ENCODE results near the gene MLC1.

Gene MLC1

GRCh38 chr22:50053861-50054260 is 31.4 kb downstream of the MLC1 start:
- no peak for TF ChIP-seq CTCF (IDR thresholded peaks at IDR 0.05; ENCODE audit: extremely low read depth, insufficient read depth, missing control alignments)
- in situ Hi-C loops (cut with MboI; ENCODE audit: low pct_unique_long_range_greater_than_20kb, low sequenced_read_pairs, unreplicated experiment), result no loop called here
- DNase-seq (ENCODE audit: low spot score), result no peak

GRCh38 chr22:50051930-50052329 is 33.3 kb downstream of the MLC1 start:
- DNase-seq (ENCODE audit: low spot score), result no peak
- TF ChIP-seq CTCF (IDR thresholded peaks at IDR 0.05; ENCODE audit: extremely low read depth, insufficient read depth, missing control alignments), result no peak
- in situ Hi-C loops (cut with MboI; ENCODE audit: low pct_unique_long_range_greater_than_20kb, low sequenced_read_pairs, unreplicated experiment), result no loop called here

- TF ChIP-seq CTCF (IDR thresholded peaks at IDR 0.05; ENCODE audit: extremely low read depth, insufficient read depth, missing control alignments), result no peak
- in situ Hi-C loops (cut with MboI; ENCODE audit: low pct_unique_long_range_greater_than_20kb, low sequenced_read_pairs, unreplicated experiment), result loop anchor here (25.0 kb wide), 2 partner anchors 112 to 287 kb away; no protein-coding TSS in a partner anchor
- no peak for DNase-seq (ENCODE audit: low spot score)
These were observed 35.7 kb downstream of the MLC1 start for GRCh38 chr22:50049299-50050195.

- DNase-seq (ENCODE audit: low spot score), result no peak
- in situ Hi-C loops (cut with MboI; ENCODE audit: low pct_unique_long_range_greater_than_20kb, low sequenced_read_pairs, unreplicated experiment), result loop anchor here (25.0 kb wide), 2 partner anchors 112 to 287 kb away; no protein-coding TSS in a partner anchor
- no peak for TF ChIP-seq CTCF (IDR thresholded peaks at IDR 0.05; ENCODE audit: extremely low read depth, insufficient read depth, missing control alignments)
These were observed 36.4 kb downstream of the MLC1 start for GRCh38 chr22:50048836-50049235.

GRCh38 chr22:50048061-50048765 is 37.0 kb downstream of the MLC1 start:
- no peak for DNase-seq (ENCODE audit: low spot score)
- in situ Hi-C loops (cut with MboI; ENCODE audit: low pct_unique_long_range_greater_than_20kb, low sequenced_read_pairs, unreplicated experiment), result loop anchor here (25.0 kb wide), 2 partner anchors 111 to 286 kb away; no protein-coding TSS in a partner anchor
- no peak for TF ChIP-seq CTCF (IDR thresholded peaks at IDR 0.05; ENCODE audit: extremely low read depth, insufficient read depth, missing control alignments)

GRCh38 chr22:50047346-50047745 is 37.9 kb downstream of the MLC1 start:
- in situ Hi-C loops (cut with MboI; ENCODE audit: low pct_unique_long_range_greater_than_20kb, low sequenced_read_pairs, unreplicated experiment), result loop anchor here (25.0 kb wide), 2 partner anchors 110 to 285 kb away; no protein-coding TSS in a partner anchor
- TF ChIP-seq CTCF (IDR thresholded peaks at IDR 0.05; ENCODE audit: extremely low read depth, insufficient read depth, missing control alignments), result no peak
- DNase-seq (ENCODE audit: low spot score), result no peak
